OCI-LY7 (cell line): Measurements from ENCODE around the gene DPH1. TPM values are rescaled to one million over a fixed set of nuclear protein-coding genes. Genes with fewer than 3 reads are reported as not detected.

Experiments used
- BruUV-seq: library from RNA; stranded (reverse); fragments of 400-500 nt; replicated peaks from 2 replicates; lab custom pipeline; 2021; lab: Mats Ljungman, UMichigan
- CTCF ChIA-PET: fragments of 300-600 bp; sonication (Branson Sonifier 250); formaldehyde crosslinking; loops from one replicate; lab custom pipeline; 2022; ENCODE audit warnings: antibody characterized with exemption; ENCODE audit not compliant: unreplicated experiment; lab: Charles Lee
- POLR2A ChIA-PET: fragments of 300-600 bp; sonication (Branson Sonifier 250); formaldehyde crosslinking; loops from one replicate; lab custom pipeline; 2022; ENCODE audit warnings: antibody characterized with exemption; lab: Charles Lee
- DNase-seq: peaks from one replicate; pipeline ENCODE4 v3.0.0-alpha.2; 2015; ENCODE audit warnings: low spot score
- H2AFZ ChIP-seq: fragments of 200-600 bp; sonication (generic), shearing (Covaris generic); 2 replicates; pipeline ENCODE4 v1.6.1; 2014; ENCODE audit warnings: mild to moderate bottlenecking, antibody characterized with exemption, low read length, moderate library complexity
- H3K27ac ChIP-seq: fragments of 200-600 bp; sonication (generic); 2 replicates; pipeline ENCODE4 v1.5.1; 2014; ENCODE audit warnings: mixed run types, low read depth, mild to moderate bottlenecking, moderate library complexity, low read length, inconsistent platforms; ENCODE audit not compliant: poor library complexity, severe bottlenecking
- H3K36me3 ChIP-seq: fragments of 200-600 bp; sonication (generic); 2 replicates; pipeline ENCODE4 v1.6.1; 2014; ENCODE audit warnings: mild to moderate bottlenecking, antibody characterized with exemption, low read length, moderate library complexity, mixed read lengths; ENCODE audit not compliant: insufficient read depth
- H3K4me1 ChIP-seq: fragments of 200-600 bp; sonication (generic); 2 replicates; pipeline ENCODE4 v1.5.1; 2014; ENCODE audit warnings: mild to moderate bottlenecking, low read length; ENCODE audit not compliant: insufficient read depth, poor library complexity, severe bottlenecking
- H3K4me2 ChIP-seq: fragments of 200-600 bp; sonication (generic); 2 replicates; pipeline ENCODE4 v1.6.1; 2014; ENCODE audit warnings: mild to moderate bottlenecking, low read length
- H3K4me3 ChIP-seq: fragments of 200-600 bp; sonication (generic); 2 replicates; pipeline ENCODE4 v1.5.1; 2014; ENCODE audit warnings: mild to moderate bottlenecking, low read depth, low read length; ENCODE audit not compliant: poor library complexity, severe bottlenecking
- H3K79me2 ChIP-seq: fragments of 200-600 bp; sonication (generic); 2 replicates; pipeline ENCODE4 v1.6.1; 2016; ENCODE audit warnings: low read depth, mild to moderate bottlenecking, low read length, moderate library complexity, mixed read lengths; ENCODE audit not compliant: insufficient read depth
- H3K9me2 ChIP-seq: fragments of 200-600 bp; sonication (generic); 2 replicates; pipeline ENCODE4 v1.6.1; 2016; ENCODE audit warnings: mild to moderate bottlenecking, low read length, mixed read lengths; ENCODE audit not compliant: insufficient read depth
- H3K9me3 ChIP-seq: fragments of 200-600 bp; sonication (generic); 2 replicates; pipeline ENCODE4 v1.6.1; 2014; ENCODE audit warnings: mild to moderate bottlenecking, mixed run types, low read length, mixed read lengths
- H4K20me1 ChIP-seq: fragments of 200-600 bp; sonication (generic); 2 replicates; pipeline ENCODE4 v1.6.1; 2014; ENCODE audit warnings: mild to moderate bottlenecking, antibody characterized with exemption, low read length, moderate library complexity, mixed read lengths; ENCODE audit not compliant: insufficient read depth
- CTCF ChIP-seq: fragments of 200-600 bp; sonication (generic); conservative IDR thresholded peaks from 2 replicates; pipeline ENCODE4 v1.5.1; 2014; ENCODE audit warnings: mild to moderate bottlenecking, antibody characterized with exemption, low read length, moderate library complexity, mixed read lengths
- EZH2phosphoT487 ChIP-seq: fragments of 200-600 bp; sonication (generic); IDR thresholded peaks from 2 replicates; pipeline ENCODE4 v1.6.1; 2018; ENCODE audit warnings: low read depth, borderline replicate concordance, mild to moderate bottlenecking, mixed run types, antibody characterized with exemption, low read length, moderate library complexity, mixed read lengths
- intact Hi-C: fragments of 100-400 bp; cut with micrococcal nuclease; formaldehyde crosslinking; loops from one replicate; pipeline ENCODE4 v1.10.0; 2022; ENCODE audit not compliant: unreplicated experiment
- total RNA-seq, 2 experiments: library from RNA; depleted of rRNA in 1 of 2; stranded (reverse); fragments of >200 nt in 1 of 2; shearing (Covaris generic) in 1 of 2; gene quantifications; 2 replicates each; pipeline ENCODE4 v1.2.3, GENCODE V29; 2014 to 2022

The DPH1 gene
- total RNA-seq, 2 experiments from 2014 or later = 26.5 to 35.1 TPM

GRCh38 chr17:2025220-2025621 lies 4.7 kb upstream of the DPH1 start, which contains the start of gene RTN4RL1:
Gene RTN4RL1 (minus strand): TSS chr17:2025334. CDS start chr17:2024865, 469 bp downstream.
- Histone ChIP-seq H3K9me3 (no peaks in the 10 kb centered on the region), H2AFZ (no peak within 1 kb of the TSS), H3K27ac (no peak within 1 kb of the TSS), H4K20me1 (no peaks in the 10 kb centered on the region), H3K4me3 (peak within 1 kb of the TSS; percentile 34), H3K4me2 (peak within 1 kb of the TSS; percentile 45), H3K36me3 (no peaks in the 10 kb centered on the region), H3K4me1 (peaks cover 9% of the 10 kb centered on the region), H3K9me2 (no peaks in the 10 kb centered on the region), H3K79me2 (no peaks in the 10 kb centered on the region)
- no TSS peak for BruUV-seq
- DNase-seq = peak; percentile 22
- ChIA-PET CTCF (no interaction called here), POLR2A (no interaction called here)
- intact Hi-C loops = no loop called here
- TF ChIP-seq CTCF = no peak
- TF ChIP-seq EZH2phosphoT487 = no peak

- H3K79me2 ChIP-seq = peaks cover 1% of the 10 kb centered on the region; the same call in 1 of the 2 replicates
- no peaks in the 10 kb centered on the region for H3K9me2 ChIP-seq
- no peaks in the 10 kb centered on the region for H4K20me1 ChIP-seq
- ChIA-PET POLR2A (no interaction called here), CTCF (no interaction called here)
- no peak overlapping the region for H3K27ac ChIP-seq
- TF ChIP-seq CTCF (peak; percentile 54), EZH2phosphoT487 (no peak)
- peaks cover 10% of the 10 kb centered on the region for H3K4me1 ChIP-seq
- H3K36me3 ChIP-seq = no peaks in the 10 kb centered on the region
- no peak overlapping the region for H2AFZ ChIP-seq
- intact Hi-C loops = no loop called here
- H3K9me3 ChIP-seq = no peaks in the 10 kb centered on the region
- peak overlapping the region; percentile 34 for H3K4me3 ChIP-seq
- H3K4me2 ChIP-seq = peak overlapping the region; percentile 45
- DNase-seq = no peak
- BruUV-seq = no TSS peak
Observed at GRCh38 chr17:2025622-2026309, 4.2 kb upstream of the DPH1 start.

GRCh38 chr17:2027528-2028233 lies 2.3 kb upstream of the DPH1 start:
- H3K36me3 ChIP-seq = no peaks in the 10 kb centered on the region
- no peak overlapping the region for H2AFZ ChIP-seq
- H3K9me3 ChIP-seq = no peaks in the 10 kb centered on the region
- POLR2A ChIA-PET = no interaction called here
- BruUV-seq = no TSS peak
- intact Hi-C loops = no loop called here
- no peaks in the 10 kb centered on the region for H4K20me1 ChIP-seq
- peaks cover 10% of the 10 kb centered on the region; the same call in 1 of the 2 replicates for H3K79me2 ChIP-seq
- no peak overlapping the region for H3K4me2 ChIP-seq
- no peak overlapping the region for H3K27ac ChIP-seq
- no peak for DNase-seq
- peaks cover 18% of the 10 kb centered on the region for H3K4me1 ChIP-seq
- TF ChIP-seq CTCF (no peak), EZH2phosphoT487 (no peak)
- CTCF ChIA-PET = no interaction called here
- H3K4me3 ChIP-seq = no peak overlapping the region
- no peaks in the 10 kb centered on the region for H3K9me2 ChIP-seq
